K562 (cell line): ENCODE results near the gene FBXO11.

Source experiments
- CREB1 ChIP-seq, 2 experiments: sonication (generic) in 1 of 2; formaldehyde crosslinking in 1 of 2; IDR thresholded peaks; 2 replicates each; pipeline versions ENCODE4 v1.6.1 to v1.8.0; 2012 to 2022; ENCODE audit warnings: inconsistent platforms in 1 of 2, mild to moderate bottlenecking in 1 of 2, missing genetic modification reagents in 1 of 2, moderate library complexity in 1 of 2
- FOXP1 ChIP-seq: sonication (generic); formaldehyde crosslinking; IDR thresholded peaks from 2 replicates; pipeline ENCODE4 v1.8.0; 2022; ENCODE audit warnings: mild to moderate bottlenecking, missing genetic modification reagents
- HNRNPL ChIP-seq: fragments of 200-400 bp; formaldehyde crosslinking; IDR thresholded peaks from 2 replicates; pipeline ENCODE4 v1.6.1; 2017; ENCODE audit warnings: low read depth, mild to moderate bottlenecking, low read length
- HNRNPUL1 ChIP-seq: fragments of 200-400 bp; formaldehyde crosslinking; IDR thresholded peaks from 2 replicates; pipeline ENCODE4 v1.6.1; 2017; ENCODE audit warnings: low read length
- POLR2A ChIP-seq: fragments of 450-650 bp; conservative IDR thresholded peaks from 2 replicates; pipeline ENCODE4 v1.6.1; 2016
- POU5F1 ChIP-seq: fragments of 150-350 bp; IDR thresholded peaks from 2 replicates; pipeline ENCODE4 v1.6.1; 2014; ENCODE audit warnings: borderline replicate concordance, low read length, low read depth, mild to moderate bottlenecking; ENCODE audit not compliant: partially characterized antibody
- SREBF1 ChIP-seq: fragments of 150-350 bp; IDR thresholded peaks from 2 replicates; pipeline ENCODE4 v1.6.1; 2014; ENCODE audit warnings: antibody characterized with exemption, low read depth, low read length, borderline replicate concordance
- TF ChIP-seq, protein P1 (sequence below): fragments of 450-650 bp; formaldehyde crosslinking; IDR thresholded peaks from 2 replicates; pipeline ENCODE4 v1.4.0; 2020; ENCODE audit warnings: mild to moderate bottlenecking, mixed read lengths
- TF ChIP-seq, protein P2 (sequence below), 3 experiments: IDR thresholded peaks in 2 of 3; conservative IDR thresholded peaks in 1 of 3; 2 replicates each; pipeline ENCODE4 v1.5.1; 2011 to 2012; ENCODE audit warnings: low read length in 3 of 3, mild to moderate bottlenecking in 3 of 3, control low read depth in 2 of 3, improper control_type of control experiment in 1 of 3, inconsistent platforms in 1 of 3, low read depth in 1 of 3, mixed read lengths in 1 of 3, moderate library complexity in 1 of 3; ENCODE audit not compliant: insufficient read depth in 2 of 3

- TF ChIP-seq POLR2A (no peak), HNRNPUL1 (no peak), CREB1 (IDR thresholded peaks at IDR 0.05) (no peak), CREB1 (CRISPR knock-in tag; IDR thresholded peaks at IDR 0.05) (no peak), SREBF1 (no peak), HNRNPL (no peak), POU5F1 (no peak), FOXP1 (CRISPR knock-in tag) (no peak)
- TF ChIP-seq, protein P1, sequence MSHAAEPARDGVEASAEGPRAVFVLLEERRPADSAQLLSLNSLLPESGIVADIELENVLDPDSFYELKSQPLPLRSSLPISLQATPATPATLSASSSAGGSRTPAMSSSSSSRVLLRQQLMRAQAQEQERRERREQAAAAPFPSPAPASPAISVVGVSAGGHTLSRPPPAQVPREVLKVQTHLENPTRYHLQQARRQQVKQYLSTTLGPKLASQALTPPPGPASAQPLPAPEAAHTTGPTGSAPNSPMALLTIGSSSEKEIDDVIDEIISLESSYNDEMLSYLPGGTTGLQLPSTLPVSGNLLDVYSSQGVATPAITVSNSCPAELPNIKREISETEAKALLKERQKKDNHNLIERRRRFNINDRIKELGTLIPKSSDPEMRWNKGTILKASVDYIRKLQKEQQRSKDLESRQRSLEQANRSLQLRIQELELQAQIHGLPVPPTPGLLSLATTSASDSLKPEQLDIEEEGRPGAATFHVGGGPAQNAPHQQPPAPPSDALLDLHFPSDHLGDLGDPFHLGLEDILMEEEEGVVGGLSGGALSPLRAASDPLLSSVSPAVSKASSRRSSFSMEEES (CRISPR knock-in tag): no peak
- TF ChIP-seq, protein P2, sequence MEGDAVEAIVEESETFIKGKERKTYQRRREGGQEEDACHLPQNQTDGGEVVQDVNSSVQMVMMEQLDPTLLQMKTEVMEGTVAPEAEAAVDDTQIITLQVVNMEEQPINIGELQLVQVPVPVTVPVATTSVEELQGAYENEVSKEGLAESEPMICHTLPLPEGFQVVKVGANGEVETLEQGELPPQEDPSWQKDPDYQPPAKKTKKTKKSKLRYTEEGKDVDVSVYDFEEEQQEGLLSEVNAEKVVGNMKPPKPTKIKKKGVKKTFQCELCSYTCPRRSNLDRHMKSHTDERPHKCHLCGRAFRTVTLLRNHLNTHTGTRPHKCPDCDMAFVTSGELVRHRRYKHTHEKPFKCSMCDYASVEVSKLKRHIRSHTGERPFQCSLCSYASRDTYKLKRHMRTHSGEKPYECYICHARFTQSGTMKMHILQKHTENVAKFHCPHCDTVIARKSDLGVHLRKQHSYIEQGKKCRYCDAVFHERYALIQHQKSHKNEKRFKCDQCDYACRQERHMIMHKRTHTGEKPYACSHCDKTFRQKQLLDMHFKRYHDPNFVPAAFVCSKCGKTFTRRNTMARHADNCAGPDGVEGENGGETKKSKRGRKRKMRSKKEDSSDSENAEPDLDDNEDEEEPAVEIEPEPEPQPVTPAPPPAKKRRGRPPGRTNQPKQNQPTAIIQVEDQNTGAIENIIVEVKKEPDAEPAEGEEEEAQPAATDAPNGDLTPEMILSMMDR (IDR thresholded peaks at IDR 0.05 in 2 of 3, conservative IDR thresholded peaks at IDR 0.05 in 1 of 3; ENCODE audit: insufficient read depth in 2 of 3, low read depth in 1 of 3, low read length in 3 of 3): no peak
Observed at GRCh38 chr2:47941936-47942335, 35.6 kb upstream of the FBXO11 start.
